Esophagus muscularis mucosa (tissue), 4 donors: Measurements from ENCODE around the gene PCF11.

Experiments
- EP300 ChIP-seq: sonication (generic); formaldehyde crosslinking; IDR thresholded peaks from one replicate; pipeline ENCODE4 v1.6.1; 2017; ENCODE audit warnings: antibody characterized with exemption
- POLR2A ChIP-seq: fragments of 450-650 bp; IDR thresholded peaks from one replicate; pipeline ENCODE4 v1.6.1; 2017; ENCODE audit warnings: antibody characterized with exemption, moderate library complexity, mild to moderate bottlenecking, low read depth
- POLR2AphosphoS5 ChIP-seq, 2 donors: sonication (generic); formaldehyde crosslinking; IDR thresholded peaks; one replicate each; pipeline ENCODE4 v1.6.1; 2017; ENCODE audit warnings: antibody characterized with exemption in 2 of 2
- TF ChIP-seq, protein P1 (sequence below), 3 experiments: fragments of 200-600 bp in 2 of 3; fragments of 450-650 bp in 1 of 3; sonication (generic) in 2 of 3; IDR thresholded peaks; one replicate each; pipeline ENCODE4 v1.5.1; 2017 to 2019; ENCODE audit warnings: antibody characterized with exemption in 3 of 3, mild to moderate bottlenecking in 2 of 3, moderate library complexity in 1 of 3

GRCh38 chr11:83205608-83206185 is 48.8 kb downstream of the PCF11 start:
- TF ChIP-seq, protein P1, sequence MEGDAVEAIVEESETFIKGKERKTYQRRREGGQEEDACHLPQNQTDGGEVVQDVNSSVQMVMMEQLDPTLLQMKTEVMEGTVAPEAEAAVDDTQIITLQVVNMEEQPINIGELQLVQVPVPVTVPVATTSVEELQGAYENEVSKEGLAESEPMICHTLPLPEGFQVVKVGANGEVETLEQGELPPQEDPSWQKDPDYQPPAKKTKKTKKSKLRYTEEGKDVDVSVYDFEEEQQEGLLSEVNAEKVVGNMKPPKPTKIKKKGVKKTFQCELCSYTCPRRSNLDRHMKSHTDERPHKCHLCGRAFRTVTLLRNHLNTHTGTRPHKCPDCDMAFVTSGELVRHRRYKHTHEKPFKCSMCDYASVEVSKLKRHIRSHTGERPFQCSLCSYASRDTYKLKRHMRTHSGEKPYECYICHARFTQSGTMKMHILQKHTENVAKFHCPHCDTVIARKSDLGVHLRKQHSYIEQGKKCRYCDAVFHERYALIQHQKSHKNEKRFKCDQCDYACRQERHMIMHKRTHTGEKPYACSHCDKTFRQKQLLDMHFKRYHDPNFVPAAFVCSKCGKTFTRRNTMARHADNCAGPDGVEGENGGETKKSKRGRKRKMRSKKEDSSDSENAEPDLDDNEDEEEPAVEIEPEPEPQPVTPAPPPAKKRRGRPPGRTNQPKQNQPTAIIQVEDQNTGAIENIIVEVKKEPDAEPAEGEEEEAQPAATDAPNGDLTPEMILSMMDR (IDR thresholded peaks at IDR 0.05) = no peak
- TF ChIP-seq POLR2A = no peak
- TF ChIP-seq POLR2AphosphoS5 (IDR thresholded peaks at IDR 0.05) = no peak
- TF ChIP-seq EP300 = no peak
